ENCODE measurements around the gene CLEC4G. TPM values are rescaled to one million over a fixed set of nuclear protein-coding genes. Genes with fewer than 3 reads are reported as not detected.
"Not testable (repeated sequence)": the region's sequence is repeated elsewhere in the genome, so short reads cannot be mapped to it uniquely, and the experiment has no call there.

The CLEC4G gene
- total RNA-seq, 4 donors from 2014 or later: 0.55 to 1.1 TPM; not detected in 2

- Histone ChIP-seq H3K4me1 (no peaks in the 10 kb centered on the region), H3K4me3 (no peak overlapping the region), H3K27ac (no peak overlapping the region), H3K27me3 (peaks cover 17% of the 10 kb centered on the region), H3K9me3 (no peaks in the 10 kb centered on the region), H3K36me3 (no peaks in the 10 kb centered on the region)
- intact Hi-C loops (cut with DNase I; ENCODE audit: low total_unique reads): no loop called here
- in situ Hi-C loops (cut with MboI; ENCODE audit: low pct_ligation_motif_present in 1 of 4, low pct_unique_long_range_greater_than_20kb in 1 of 4, low sequenced_read_pairs in 3 of 4): no loop called here
- no peak for TF ChIP-seq POLR2AphosphoS5 (IDR thresholded peaks at IDR 0.05)
- no peak for TF ChIP-seq CTCF (IDR thresholded peaks at IDR 0.05)
- TF ChIP-seq POLR2A (IDR thresholded peaks at IDR 0.05): no peak
- TF ChIP-seq EP300 (IDR thresholded peaks at IDR 0.05; ENCODE audit: low read depth): no peak
- DNase-seq: no peak
- 60 to 63% methylated on average over 10 to 12 of the region's 12 CpGs for WGBS, 2 donors (ENCODE audit: low coverage in 1 of 2)
These were observed 19.4 kb upstream of the CLEC4G start for GRCh38 chr19:7751157-7751783.

DNA sequence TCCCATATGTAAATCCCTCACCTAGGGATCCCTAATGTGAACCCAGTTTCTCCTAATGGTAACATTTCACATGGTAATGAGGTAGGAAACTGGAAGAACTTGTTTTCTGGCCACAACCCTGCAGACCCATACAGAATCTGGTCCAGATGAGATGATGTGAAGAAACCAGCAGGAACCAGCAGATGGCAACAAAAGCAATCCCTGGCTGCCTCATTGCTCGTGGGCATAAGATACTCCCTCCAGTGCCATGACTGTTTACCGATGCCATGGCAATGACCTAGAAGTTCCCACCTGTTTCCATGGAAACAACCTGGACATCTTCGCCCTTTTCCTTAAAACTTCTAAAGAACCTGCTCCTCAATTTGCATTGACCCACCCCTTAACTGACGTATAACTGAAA lies 16.8 kb upstream of the CLEC4G start:
- WGBS, 2 donors (ENCODE audit: low coverage in 1 of 2): 22% methylated on average over 4 of the region's 4 CpGs; no CpG with 5 or more reads in 1 of the 2 donors
- Histone ChIP-seq H3K9me3 (no peaks in the 10 kb centered on the region), H3K4me1 (no peaks in the 10 kb centered on the region), H3K36me3 (no peaks in the 10 kb centered on the region), H3K27ac (no peak overlapping the region), H3K27me3 (peaks cover 18% of the 10 kb centered on the region), H3K4me3 (no peak overlapping the region)
- no peak for DNase-seq
- TF ChIP-seq POLR2AphosphoS5 (IDR thresholded peaks at IDR 0.05) (no peak), EP300 (IDR thresholded peaks at IDR 0.05; ENCODE audit: low read depth) (no peak)
- intact Hi-C loops (cut with DNase I; ENCODE audit: low total_unique reads): no loop called here
- in situ Hi-C loops (cut with MboI; ENCODE audit: low pct_ligation_motif_present in 1 of 4, low pct_unique_long_range_greater_than_20kb in 1 of 4, low sequenced_read_pairs in 3 of 4): no loop called here

DNA sequence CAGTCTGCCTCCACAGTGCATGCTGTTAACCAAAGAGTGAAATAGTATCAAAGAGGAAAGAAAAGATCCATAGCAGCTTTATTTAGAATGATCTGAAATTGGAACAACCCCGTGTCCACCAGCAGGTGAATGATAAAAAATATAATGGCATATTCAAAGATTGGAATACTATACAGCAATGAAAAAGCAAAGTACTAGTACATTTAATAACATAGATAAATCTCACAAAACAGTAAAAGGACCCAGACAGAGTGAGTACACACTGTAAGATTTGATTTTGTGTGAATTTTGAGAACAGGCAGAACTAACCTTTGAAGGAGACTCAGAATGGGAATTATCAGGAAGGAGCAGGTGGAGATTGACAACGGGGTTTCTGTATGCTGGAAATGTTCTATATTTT lies 16.3 kb upstream of the CLEC4G start:
- Histone ChIP-seq H3K27ac (no peak overlapping the region), H3K4me3 (no peak overlapping the region), H3K27me3 (peaks cover 18% of the 10 kb centered on the region), H3K9me3 (no peaks in the 10 kb centered on the region), H3K36me3 (no peaks in the 10 kb centered on the region), H3K4me1 (no peaks in the 10 kb centered on the region)
- intact Hi-C loops (cut with DNase I; ENCODE audit: low total_unique reads): no loop called here
- DNase-seq: no peak
- in situ Hi-C loops (cut with MboI; ENCODE audit: low pct_ligation_motif_present in 1 of 4, low pct_unique_long_range_greater_than_20kb in 1 of 4, low sequenced_read_pairs in 3 of 4): no loop called here
- TF ChIP-seq CTCF (IDR thresholded peaks at IDR 0.05): no peak
- no peak for TF ChIP-seq POLR2AphosphoS5 (IDR thresholded peaks at IDR 0.05)
- TF ChIP-seq EP300 (IDR thresholded peaks at IDR 0.05; ENCODE audit: low read depth): no peak
- TF ChIP-seq POLR2A (IDR thresholded peaks at IDR 0.05): no peak
- 44 to 59% methylated on average over 2 of the region's 2 CpGs for WGBS, 2 donors (ENCODE audit: low coverage in 1 of 2)

GRCh38 chr19:7746903-7747884 lies 15.3 kb upstream of the CLEC4G start, which contains the start of gene CD209:
Gene CD209 (minus strand): TSS chr19:7747534. CDS start chr19:7747511, 23 bp downstream.
- no peak for DNase-seq
- Histone ChIP-seq H3K9me3 (no peaks in the 10 kb centered on the region), H3K27me3 (peaks cover 18% of the 10 kb centered on the region), H3K4me1 (no peaks in the 10 kb centered on the region), H3K27ac (peak within 1 kb of the TSS in 2 of 4 donors; percentile 1 to 24), H3K4me3 (no peak within 1 kb of the TSS), H3K36me3 (no peaks in the 10 kb centered on the region)
- in situ Hi-C loops (cut with MboI; ENCODE audit: low pct_ligation_motif_present in 1 of 4, low pct_unique_long_range_greater_than_20kb in 1 of 4, low sequenced_read_pairs in 3 of 4) (no loop called here), intact Hi-C loops (cut with DNase I; ENCODE audit: low total_unique reads) (no loop called here)
- 55 to 60% methylated on average over 1 to 7 of the region's 7 CpGs for WGBS, 2 donors (ENCODE audit: low coverage in 1 of 2)
- TF ChIP-seq CTCF (IDR thresholded peaks at IDR 0.05) (no peak), POLR2AphosphoS5 (IDR thresholded peaks at IDR 0.05) (no peak), POLR2A (IDR thresholded peaks at IDR 0.05) (no peak)

GRCh38 chr19:7746306-7746705 lies 14.4 kb upstream of the CLEC4G start:
- H3K27ac ChIP-seq; H3K4me3 ChIP-seq; H3K9me3 ChIP-seq; H3K4me1 ChIP-seq; H3K36me3 ChIP-seq; intact Hi-C loops (cut with DNase I; ENCODE audit: low total_unique reads); in situ Hi-C loops (cut with MboI; ENCODE audit: low pct_ligation_motif_present in 1 of 4, low pct_unique_long_range_greater_than_20kb in 1 of 4, low sequenced_read_pairs in 3 of 4); DNase-seq: not testable (repeated sequence)
- 85% methylated on average over 4 of the region's 4 CpGs; no CpG with 5 or more reads in 1 of the 2 donors for WGBS, 2 donors (ENCODE audit: low coverage in 1 of 2)
- H3K27me3 ChIP-seq: peaks cover 18% of the 10 kb centered on the region
